CD4-positive, alpha-beta T cell treated with Interleukin-10 for 1 hour (primary cell): ENCODE measurements around the gene NME1.

Experiments
- DNase-seq: peaks from one replicate; pipeline ENCODE4 v3.0.0-alpha.2; 2020

The NME1 gene

DNA sequence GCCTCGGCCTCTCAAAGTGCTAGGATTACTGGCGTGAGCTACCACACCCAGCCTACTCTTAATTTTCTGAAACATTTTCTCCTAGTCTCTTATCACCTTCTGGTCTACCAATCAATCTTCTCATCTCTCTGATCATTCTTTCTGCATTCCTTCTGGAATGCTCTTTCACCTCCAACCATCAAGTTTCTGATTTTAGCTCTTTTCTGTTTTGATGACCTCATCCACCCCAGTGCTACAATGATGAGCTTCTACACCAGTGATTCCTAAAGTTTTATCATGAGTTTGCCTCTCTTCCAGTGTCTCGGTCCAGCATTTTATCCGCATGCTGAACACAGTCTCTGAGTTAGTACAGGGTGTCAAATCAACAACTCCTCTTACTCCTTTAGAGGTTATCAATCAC lies 44.4 kb downstream of the NME1 start:
- no peak for DNase-seq

DNA sequence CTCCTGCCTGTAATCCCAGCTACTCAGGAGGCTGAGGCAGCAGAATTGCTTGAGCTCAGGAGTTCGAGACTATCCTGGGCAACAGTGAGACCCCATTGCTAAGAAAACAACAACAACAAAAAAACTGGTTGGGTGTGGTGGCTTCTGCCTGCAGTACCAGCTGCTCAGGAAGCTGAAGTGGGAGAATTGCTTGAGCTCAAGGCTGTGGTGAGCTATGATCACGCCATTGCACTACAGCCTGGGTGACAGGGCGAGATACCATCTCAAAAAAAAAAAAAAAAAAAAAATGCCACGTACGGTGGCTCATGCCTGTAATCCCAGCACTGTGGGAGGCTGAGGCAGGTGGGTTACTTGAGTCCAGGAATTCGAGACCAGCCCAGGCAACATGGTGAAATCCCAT lies 46.9 kb downstream of the NME1 start:
- peak; percentile 24 for DNase-seq

DNA sequence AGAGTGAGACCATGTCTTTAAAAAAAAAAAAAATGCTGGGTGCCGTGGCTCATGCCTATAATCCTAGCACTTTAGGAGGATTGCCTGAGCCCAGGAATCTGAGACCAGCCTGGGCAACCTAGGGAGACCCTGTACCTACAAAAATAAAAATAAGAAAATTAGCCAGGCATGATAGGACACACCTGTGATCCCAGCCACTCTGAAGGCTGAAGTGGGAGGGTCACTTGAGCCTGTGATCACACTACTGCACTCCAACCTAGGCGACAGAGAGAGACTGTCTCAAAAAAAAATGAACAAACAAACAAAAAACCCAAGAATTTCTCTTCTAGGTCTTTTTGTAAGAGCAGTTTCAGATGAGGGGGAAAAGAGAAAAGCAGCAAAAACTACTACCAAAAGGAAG lies 47.5 kb downstream of the NME1 start:
- no peak for DNase-seq

DNA sequence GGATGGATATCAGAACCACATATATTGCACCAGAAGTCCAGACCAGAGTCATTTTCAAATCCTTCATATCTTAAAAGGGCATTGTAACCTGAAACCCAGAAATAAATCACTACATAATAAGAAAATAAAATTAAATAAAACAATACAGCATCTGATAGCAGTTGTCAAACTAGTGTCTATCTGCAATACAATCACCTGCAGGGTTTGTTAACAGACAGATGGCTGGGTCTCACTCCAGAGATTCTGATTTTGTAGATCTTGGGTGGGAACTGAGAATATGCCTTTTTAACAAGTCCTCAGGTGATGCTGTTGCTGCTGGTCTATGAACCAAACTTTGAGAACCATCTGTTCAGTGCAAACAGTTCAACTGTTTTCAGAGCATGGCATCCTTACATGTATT lies 50.5 kb downstream of the NME1 start:
- no peak for DNase-seq
